BLaER1 treated with 17β-estradiol and CSF1 and Interleukin-3, amounts not matched to agents 10 nM and 100 nM (cell line): ENCODE data around the gene ATP12A.
"Not testable (repeated sequence)": the region's sequence is repeated elsewhere in the genome, so short reads cannot be mapped to it uniquely, and the experiment has no call there.

Experiments used
- H3K27ac ChIP-seq, 11 experiments: shearing (Covaris generic); formaldehyde crosslinking; 2 replicates each; pipeline ENCODE4 v1.8.1; 2022
- H3K27me3 ChIP-seq, 11 experiments: shearing (Covaris generic); formaldehyde crosslinking; 2 replicates each; pipeline ENCODE4 v1.8.1; 2022
- H3K36me3 ChIP-seq, 11 experiments: shearing (Covaris generic); formaldehyde crosslinking; 2 replicates each; pipeline ENCODE4 v1.8.1; 2022
- H3K4me1 ChIP-seq, 10 experiments: shearing (Covaris generic); formaldehyde crosslinking; 2 replicates each; pipeline ENCODE4 v1.8.1; 2022
- H3K4me2 ChIP-seq, 11 experiments: shearing (Covaris generic); formaldehyde crosslinking; 2 replicates each; pipeline ENCODE4 v1.8.1; 2022
- H3K4me3 ChIP-seq, 10 experiments: shearing (Covaris generic); formaldehyde crosslinking; 2 replicates each; pipeline ENCODE4 v1.8.1; 2022
- H3K9ac ChIP-seq, 11 experiments: shearing (Covaris generic); formaldehyde crosslinking; 2 replicates each; pipeline ENCODE4 v1.8.1; 2022
- H3K9me3 ChIP-seq, 11 experiments: shearing (Covaris generic); formaldehyde crosslinking; replicated peaks in 1 of 11; 2 replicates each; pipeline ENCODE4 v1.8.1; 2022
- H4K20me1 ChIP-seq, 11 experiments: shearing (Covaris generic); formaldehyde crosslinking; 2 replicates each; pipeline ENCODE4 v1.8.1; 2022
- Cebpa-rat ChIP-seq, 11 experiments: shearing (Covaris generic); IDR thresholded peaks; 2 replicates each; pipeline ENCODE4 v1.8.1; 2022

The ATP12A gene

GRCh38 chr13:24716011-24716410 lies 35.8 kb downstream of the ATP12A start:
- no peaks in the 10 kb centered on the region for H3K9me3 ChIP-seq
- H3K36me3 ChIP-seq: no peaks in the 10 kb centered on the region
- 0 out of 20 replicates have a peak, but pooled peaks cover 0 to 5% (median 0%) of the 10 kb centered on the region in 10 experiments for H3K4me1 ChIP-seq
- no peak overlapping the region for H3K4me3 ChIP-seq
- no peak for TF ChIP-seq Cebpa-rat (IDR thresholded peaks at IDR 0.05)
- H3K9ac ChIP-seq: no peak overlapping the region
- H4K20me1 ChIP-seq: 0 out of 22 replicates have a peak, but pooled peaks cover 0 to 1% (median 0%) of the 10 kb centered on the region in 11 experiments
- H3K27me3 ChIP-seq: no peaks in the 10 kb centered on the region
- no peak overlapping the region for H3K27ac ChIP-seq
- H3K4me2 ChIP-seq: no peak overlapping the region

DNA sequence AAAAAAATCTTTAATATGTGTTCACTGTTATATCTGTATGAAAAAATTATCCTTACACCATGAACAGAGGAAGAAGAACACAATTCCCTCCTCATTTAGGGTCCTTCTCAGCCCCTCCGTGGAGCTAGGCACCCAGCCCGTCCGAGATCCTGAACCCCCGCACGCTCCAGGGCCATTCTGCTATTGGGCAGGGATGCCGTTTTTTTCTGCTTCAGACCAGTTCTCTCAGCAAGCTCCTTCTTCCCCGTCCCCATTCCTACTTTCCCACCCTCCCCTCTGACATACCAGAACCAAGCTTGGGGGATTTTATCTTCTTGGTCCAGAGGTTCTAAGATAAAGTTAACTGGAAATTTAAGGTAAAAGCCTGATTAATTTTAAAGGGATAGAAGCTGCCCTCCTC lies 36.2 kb downstream of the ATP12A start:
- Histone ChIP-seq H3K4me3 (no peak overlapping the region), H4K20me1 (no peaks in the 10 kb centered on the region), H3K9me3 (no peaks in the 10 kb centered on the region), H3K9ac (no peak overlapping the region), H3K4me1 (0 out of 20 replicates have a peak, but pooled peaks cover 0 to 5% (median 0%) of the 10 kb centered on the region in 10 experiments), H3K36me3 (no peaks in the 10 kb centered on the region), H3K4me2 (no peak overlapping the region), H3K27me3 (no peaks in the 10 kb centered on the region), H3K27ac (no peak overlapping the region)
- TF ChIP-seq Cebpa-rat (IDR thresholded peaks at IDR 0.05): no peak

GRCh38 chr13:24717217-24717616 lies 37.0 kb downstream of the ATP12A start:
- no peak overlapping the region for H3K9ac ChIP-seq
- no peaks in the 10 kb centered on the region for H3K36me3 ChIP-seq
- TF ChIP-seq Cebpa-rat (IDR thresholded peaks at IDR 0.05): peak in 4 of 11 experiments; percentile 10 to 45 (median 36); a peak in 1 of 22 replicates
- H3K4me3 ChIP-seq: no peak overlapping the region
- no peak overlapping the region for H3K27ac ChIP-seq
- 0 out of 20 replicates have a peak, but pooled peaks cover 0 to 5% (median 0%) of the 10 kb centered on the region in 10 experiments for H3K4me1 ChIP-seq
- no peaks in the 10 kb centered on the region for H3K27me3 ChIP-seq
- H3K9me3 ChIP-seq: no peaks in the 10 kb centered on the region
- H4K20me1 ChIP-seq: no peaks in the 10 kb centered on the region
- H3K4me2 ChIP-seq: no peak overlapping the region

DNA sequence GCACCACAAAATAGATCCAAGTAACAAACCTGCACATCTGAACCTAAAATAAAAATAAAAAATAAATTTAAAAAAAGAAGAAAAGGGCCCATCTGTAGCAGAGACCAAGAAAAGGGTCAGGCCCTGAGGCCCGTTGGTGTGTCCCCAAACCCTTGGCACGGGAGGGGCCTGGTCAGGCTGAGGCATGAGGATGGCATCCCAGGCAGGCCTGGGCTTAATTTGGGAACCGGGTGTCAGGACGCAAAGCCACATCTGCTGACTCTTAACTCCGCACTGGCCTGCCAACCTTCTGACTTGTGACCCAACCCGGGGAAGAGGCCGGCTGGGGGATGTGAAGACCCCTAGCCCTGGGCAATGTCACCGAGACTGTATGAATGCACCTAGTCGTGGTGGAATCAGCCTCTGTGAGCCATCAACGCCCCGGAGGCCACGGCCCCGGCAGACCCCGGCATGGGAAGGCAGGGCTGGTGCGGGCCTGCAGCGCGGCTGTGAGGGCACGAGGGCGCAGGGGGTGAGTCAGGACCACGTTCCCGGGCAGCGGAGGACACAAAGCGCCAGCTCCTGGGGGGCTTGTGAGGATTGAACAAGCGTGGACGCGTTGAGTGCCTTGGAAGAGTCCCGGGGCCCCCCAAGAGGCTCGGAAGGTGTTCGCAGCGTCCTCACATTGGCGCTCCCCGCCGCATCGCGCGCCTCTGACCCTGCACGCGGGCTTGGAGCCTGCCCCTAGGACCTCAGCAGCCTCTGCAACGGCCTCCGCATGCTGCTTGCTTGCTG lies 38.2 kb downstream of the ATP12A start:
- Histone ChIP-seq H4K20me1 (no peaks in the 10 kb centered on the region), H3K9ac (no peak overlapping the region), H3K4me3 (no peak overlapping the region), H3K27me3 (no peaks in the 10 kb centered on the region), H3K9me3 (no peaks in the 10 kb centered on the region), H3K4me2 (no peak overlapping the region), H3K27ac (no peak overlapping the region), H3K36me3 (no peaks in the 10 kb centered on the region), H3K4me1 (0 out of 20 replicates have a peak, but pooled peaks cover 0 to 5% (median 0%) of the 10 kb centered on the region in 10 experiments)
- TF ChIP-seq Cebpa-rat (IDR thresholded peaks at IDR 0.05): no peak

DNA sequence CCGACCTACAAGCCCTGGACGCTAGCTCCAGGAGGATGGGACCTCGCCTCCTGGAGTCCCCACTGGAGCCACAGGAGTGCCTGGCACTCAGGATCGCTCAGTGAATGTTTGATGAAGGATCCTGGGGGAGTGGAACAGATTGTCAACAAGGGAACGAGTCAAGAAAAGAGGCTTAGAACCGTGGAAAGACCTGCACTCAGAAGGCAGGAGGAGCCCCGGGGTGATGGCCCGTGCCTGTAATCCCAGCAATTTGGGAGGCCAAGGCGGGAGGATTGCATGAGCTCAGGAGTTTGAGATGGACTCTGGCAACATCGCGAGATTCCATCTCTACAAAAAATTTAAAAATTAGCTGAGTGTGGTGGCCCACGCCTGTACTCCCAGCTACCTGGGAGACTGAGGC lies 38.9 kb downstream of the ATP12A start:
- no peak for TF ChIP-seq Cebpa-rat (IDR thresholded peaks at IDR 0.05)
- no peaks in the 10 kb centered on the region for H3K9me3 ChIP-seq
- H3K36me3 ChIP-seq: no peaks in the 10 kb centered on the region
- no peaks in the 10 kb centered on the region for H4K20me1 ChIP-seq
- H3K4me2 ChIP-seq: 0 out of 22 replicates have a peak overlapping the region, but pooled peaks of 1 of the 11 experiments have one; percentile 5
- H3K9ac ChIP-seq: no peak overlapping the region
- H3K27me3 ChIP-seq: no peaks in the 10 kb centered on the region
- H3K4me1 ChIP-seq: 0 out of 20 replicates have a peak, but pooled peaks cover 0 to 5% (median 0%) of the 10 kb centered on the region in 10 experiments
- no peak overlapping the region for H3K27ac ChIP-seq
- H3K4me3 ChIP-seq: no peak overlapping the region

- H3K27me3 ChIP-seq: no peaks in the 10 kb centered on the region
Observed at GRCh38 chr13:24723206-24723605, 43.0 kb downstream of the ATP12A start.

DNA sequence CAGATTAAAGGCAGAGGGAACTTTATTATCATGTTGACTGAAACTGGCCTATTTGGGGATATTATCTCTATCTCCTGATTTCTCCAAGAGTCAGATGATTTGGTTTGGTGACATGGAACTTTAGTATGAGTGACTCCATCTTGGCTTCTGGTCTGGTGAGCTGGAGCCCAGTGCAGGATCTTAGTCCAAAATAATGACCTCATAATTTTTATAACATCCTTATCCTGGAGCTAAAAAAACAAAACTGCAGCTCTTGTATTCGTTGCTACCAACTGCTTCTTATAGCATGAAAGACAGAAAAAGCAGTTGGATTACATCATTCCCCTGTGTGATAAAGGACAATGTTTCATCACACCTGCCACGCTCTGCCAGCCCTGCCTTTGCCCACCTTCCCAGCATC lies 44.5 kb downstream of the ATP12A start:
- no peak overlapping the region for H3K27ac ChIP-seq
- no peaks in the 10 kb centered on the region for H3K36me3 ChIP-seq
- no peak overlapping the region for H3K4me3 ChIP-seq
- no peak for TF ChIP-seq Cebpa-rat (IDR thresholded peaks at IDR 0.05)
- no peaks in the 10 kb centered on the region for H3K4me1 ChIP-seq
- H4K20me1 ChIP-seq: no peaks in the 10 kb centered on the region
- H3K27me3 ChIP-seq: no peaks in the 10 kb centered on the region
- H3K9me3 ChIP-seq: no peaks in the 10 kb centered on the region
- H3K4me2 ChIP-seq: no peak overlapping the region
- H3K9ac ChIP-seq: no peak overlapping the region

More at GRCh38 chr13:24723206-24723605, 43.0 kb downstream of the ATP12A start:
- Histone ChIP-seq H3K4me1 (0 out of 20 replicates have a peak, but pooled peaks cover 0 to 5% (median 0%) of the 10 kb centered on the region in 10 experiments), H4K20me1 (no peaks in the 10 kb centered on the region), H3K9ac (no peak overlapping the region), H3K9me3 (no peaks in the 10 kb centered on the region), H3K4me3 (no peak overlapping the region), H3K4me2 (no peak overlapping the region), H3K36me3 (no peaks in the 10 kb centered on the region), H3K27ac (no peak overlapping the region)
- no peak for TF ChIP-seq Cebpa-rat (IDR thresholded peaks at IDR 0.05)

GRCh38 chr13:24725379-24725778 lies 45.2 kb downstream of the ATP12A start:
- TF ChIP-seq Cebpa-rat (IDR thresholded peaks at IDR 0.05): no peak
- H3K9ac ChIP-seq: no peak overlapping the region
- H4K20me1 ChIP-seq: no peaks in the 10 kb centered on the region
- H3K36me3 ChIP-seq: no peaks in the 10 kb centered on the region
- no peak overlapping the region for H3K4me2 ChIP-seq
- no peaks in the 10 kb centered on the region for H3K27me3 ChIP-seq
- no peak overlapping the region for H3K4me3 ChIP-seq
- no peaks in the 10 kb centered on the region for H3K4me1 ChIP-seq
- no peaks in the 10 kb centered on the region for H3K9me3 ChIP-seq
- no peak overlapping the region for H3K27ac ChIP-seq

- Histone ChIP-seq H3K27me3 (no peaks in the 10 kb centered on the region), H3K4me1 (peaks cover 0 to 6% (median 0%) of the 10 kb centered on the region in 10 experiments; a peak in 2 of 20 replicates), H3K36me3 (no peaks in the 10 kb centered on the region), H4K20me1 (no peaks in the 10 kb centered on the region), H3K9ac (no peak overlapping the region), H3K4me3 (no peak overlapping the region), H3K27ac (no peak overlapping the region), H3K9me3 (peaks cover 9 to 18% (median 17%) of the 10 kb centered on the region in 11 experiments; a peak in 19 of 22 replicates), H3K4me2 (peak overlapping the region in 1 of 11 experiments; percentile 66; a peak in 2 of 22 replicates)
- TF ChIP-seq Cebpa-rat (IDR thresholded peaks at IDR 0.05): no peak
Observed at GRCh38 chr13:24727731-24728601, 47.8 kb downstream of the ATP12A start.

DNA sequence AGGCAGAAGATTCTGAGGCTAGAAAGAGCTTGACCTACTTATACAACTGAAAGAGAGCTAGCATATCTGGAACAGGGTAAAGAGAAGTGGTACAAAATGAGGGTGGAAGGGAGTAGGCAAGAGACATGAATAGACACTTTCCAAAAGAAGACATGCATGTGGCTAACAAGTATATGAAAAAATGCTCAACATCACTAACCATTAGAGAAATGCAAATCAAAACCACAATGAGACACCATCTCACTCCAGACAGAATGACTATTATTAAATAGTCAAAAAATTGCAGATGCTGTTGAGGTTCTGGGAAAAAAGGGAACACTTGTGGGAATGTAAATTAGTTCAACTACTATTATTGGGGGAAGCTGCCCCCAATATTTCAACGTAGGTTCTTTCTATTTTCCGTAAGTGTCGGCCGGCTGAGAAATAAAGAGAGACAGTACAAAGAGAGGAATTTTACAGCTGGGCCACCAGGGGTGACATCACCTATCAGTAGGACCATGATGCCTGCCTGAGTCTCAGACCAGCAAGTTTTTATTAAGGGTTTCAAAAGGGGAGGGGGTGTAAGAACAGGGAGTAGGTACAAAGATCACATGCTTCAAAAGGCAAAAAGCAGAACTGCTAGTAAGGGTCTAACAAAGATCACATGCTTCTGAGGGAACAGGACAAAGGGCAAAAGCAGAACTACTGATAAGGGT lies 50.8 kb downstream of the ATP12A start:
- H3K4me2 ChIP-seq, H3K36me3 ChIP-seq, H3K27ac ChIP-seq, H3K9ac ChIP-seq, H3K4me3 ChIP-seq, H4K20me1 ChIP-seq, H3K27me3 ChIP-seq: not testable (repeated sequence)
- H3K4me1 ChIP-seq: peaks cover 0 to 20% (median 2%) of the 10 kb centered on the region in 10 experiments; a peak in 7 of 20 replicates
- H3K9me3 ChIP-seq: peaks cover 9 to 18% (median 17%) of the 10 kb centered on the region in 11 experiments; a peak in 19 of 22 replicates
